Keratinocyte (primary cell): ENCODE results near the gene ZBTB18.

Source experiments
- EZH2 ChIP-seq: IDR thresholded peaks from one replicate; pipeline ENCODE4 v1.6.1; 2012; ENCODE audit warnings: inconsistent platforms, mild to moderate bottlenecking, low read length, moderate library complexity
- TF ChIP-seq, protein P1 (sequence below), 3 experiments: IDR thresholded peaks in 1 of 3; conservative IDR thresholded peaks in 1 of 3; optimal IDR thresholded peaks in 1 of 3; 2 replicates in 2 of 3; 3 replicates in 1 of 3; pipeline versions ENCODE3 to v1.5.1; 2011; ENCODE audit warnings: low read length in 3 of 3, mild to moderate bottlenecking in 3 of 3, moderate library complexity in 2 of 3, control low read depth in 1 of 3, inconsistent platforms in 1 of 3; ENCODE audit not compliant: insufficient read depth in 2 of 3; ENCODE audit errors: extremely low read depth in 1 of 3

DNA sequence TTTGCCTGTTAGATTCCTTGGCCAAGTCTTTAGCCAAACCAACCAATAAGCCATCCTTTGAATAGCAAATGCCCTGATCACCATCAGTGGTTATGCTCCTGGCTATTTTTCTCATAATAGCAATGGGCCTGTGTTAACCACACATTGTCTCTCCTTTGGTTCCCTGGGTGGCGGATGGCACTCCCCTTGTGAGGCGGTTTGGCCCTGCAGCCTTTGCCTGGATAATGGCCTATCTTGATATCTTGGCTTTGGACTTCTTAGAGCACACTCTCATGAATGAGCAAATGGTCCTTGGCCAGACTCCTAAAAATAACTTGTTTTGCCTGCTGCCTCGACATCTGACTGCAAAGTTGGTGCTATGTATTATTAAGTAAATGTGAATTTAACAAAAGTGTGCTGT is 22.4 kb upstream of the ZBTB18 start:
- TF ChIP-seq, protein P1, sequence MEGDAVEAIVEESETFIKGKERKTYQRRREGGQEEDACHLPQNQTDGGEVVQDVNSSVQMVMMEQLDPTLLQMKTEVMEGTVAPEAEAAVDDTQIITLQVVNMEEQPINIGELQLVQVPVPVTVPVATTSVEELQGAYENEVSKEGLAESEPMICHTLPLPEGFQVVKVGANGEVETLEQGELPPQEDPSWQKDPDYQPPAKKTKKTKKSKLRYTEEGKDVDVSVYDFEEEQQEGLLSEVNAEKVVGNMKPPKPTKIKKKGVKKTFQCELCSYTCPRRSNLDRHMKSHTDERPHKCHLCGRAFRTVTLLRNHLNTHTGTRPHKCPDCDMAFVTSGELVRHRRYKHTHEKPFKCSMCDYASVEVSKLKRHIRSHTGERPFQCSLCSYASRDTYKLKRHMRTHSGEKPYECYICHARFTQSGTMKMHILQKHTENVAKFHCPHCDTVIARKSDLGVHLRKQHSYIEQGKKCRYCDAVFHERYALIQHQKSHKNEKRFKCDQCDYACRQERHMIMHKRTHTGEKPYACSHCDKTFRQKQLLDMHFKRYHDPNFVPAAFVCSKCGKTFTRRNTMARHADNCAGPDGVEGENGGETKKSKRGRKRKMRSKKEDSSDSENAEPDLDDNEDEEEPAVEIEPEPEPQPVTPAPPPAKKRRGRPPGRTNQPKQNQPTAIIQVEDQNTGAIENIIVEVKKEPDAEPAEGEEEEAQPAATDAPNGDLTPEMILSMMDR (optimal IDR thresholded peaks at IDR 0.05 in 1 of 3, IDR thresholded peaks at IDR 0.05 in 1 of 3, conservative IDR thresholded peaks at IDR 0.05 in 1 of 3; ENCODE audit: extremely low read depth in 1 of 3, insufficient read depth in 2 of 3, low read length in 3 of 3): no peak
- no peak for TF ChIP-seq EZH2
